ENCODE data around the gene NDUFA13. TPM values are rescaled to one million over a fixed set of nuclear protein-coding genes. Genes with fewer than 3 reads are reported as not detected.

NDUFA13 gene
- total RNA-seq, 1 experiment from 2014 or later, result 489 TPM

DNA sequence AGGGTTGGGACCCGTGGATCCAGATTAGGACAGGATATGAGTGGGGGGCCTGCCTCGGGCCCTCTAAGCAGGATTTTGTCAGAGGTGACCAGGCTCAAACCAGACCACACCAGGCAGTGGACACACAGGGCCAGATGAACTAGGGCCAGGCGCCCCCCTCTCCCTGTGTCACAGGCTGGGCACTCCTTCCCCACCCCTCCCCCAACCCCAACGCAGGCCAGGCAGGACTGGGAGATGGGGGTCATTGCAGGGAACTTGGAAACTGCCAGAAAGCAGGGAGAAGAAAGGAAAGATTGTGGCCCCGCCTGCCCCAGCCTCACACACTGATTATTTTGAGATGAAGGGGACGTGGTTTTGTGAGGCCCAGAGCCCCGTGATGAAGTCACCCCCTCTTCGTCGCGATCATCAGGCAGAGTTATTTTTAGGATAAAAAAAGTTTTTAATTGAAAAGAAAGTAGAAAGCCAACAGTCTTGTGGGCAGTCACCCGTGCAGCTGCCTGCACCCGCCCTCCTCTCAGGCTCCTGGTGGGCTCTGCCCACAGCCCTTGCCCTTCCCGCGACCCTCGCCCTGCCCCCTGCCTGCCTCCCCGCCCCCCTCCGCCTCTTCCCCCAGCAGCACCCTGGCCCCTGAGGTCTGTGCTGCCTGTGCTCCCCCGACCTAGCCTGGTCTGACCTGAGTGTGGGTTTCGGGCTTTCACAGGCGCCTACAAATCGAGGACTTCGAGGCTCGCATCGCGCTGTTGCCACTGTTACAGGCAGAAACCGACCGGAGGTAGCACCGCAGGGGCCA lies 10.8 kb downstream of the NDUFA13 start:
- no peaks in the 10 kb centered on the region for H3K27me3 Mint-ChIP-seq (ENCODE audit: low read depth)
- Histone ChIP-seq H3K18ac (ENCODE audit: insufficient read length, low read depth, low read length) (no peak overlapping the region), H3K9ac (ENCODE audit: extremely low read depth, insufficient read length, low read length) (no peak overlapping the region), H3K23ac (ENCODE audit: insufficient read length, low read depth, low read length) (no peak overlapping the region), H2BK15ac (ENCODE audit: low read depth, low read length) (no peak overlapping the region), H3K4me1 (ENCODE audit: insufficient read depth, low read length) (no peaks in the 10 kb centered on the region), H3K27me3 (ENCODE audit: insufficient read depth, low read length) (no peaks in the 10 kb centered on the region), H2AFZ (ENCODE audit: low read length) (no peak overlapping the region), H3K4ac (ENCODE audit: low read depth, low read length) (no peak overlapping the region), H2BK20ac (ENCODE audit: low read depth, low read length, poor library complexity, severe bottlenecking) (no peak overlapping the region), H4K91ac (ENCODE audit: insufficient read length, low read depth, low read length) (no peak overlapping the region), H2AK5ac (ENCODE audit: insufficient read length, low read length) (no peak overlapping the region), H3K79me1 (ENCODE audit: insufficient read depth, low read depth, low read length, poor library complexity, severe bottlenecking) (peaks cover 5% of the 10 kb centered on the region), H3K23me2 (ENCODE audit: insufficient read length, low read depth, low read length, poor library complexity, severe bottlenecking) (no peaks in the 10 kb centered on the region), H3K79me2 (ENCODE audit: insufficient read depth, low read length) (no peaks in the 10 kb centered on the region; the same call in 1 of the 2 replicates), H3K9me3 (ENCODE audit: control insufficient read depth, low read depth, low read length) (no peaks in the 10 kb centered on the region), H4K20me1 (ENCODE audit: control insufficient read depth, insufficient read depth, insufficient read length) (peaks cover 3% of the 10 kb centered on the region), H3K14ac (ENCODE audit: insufficient read depth, low read length) (no peak overlapping the region), H3K4me2 (ENCODE audit: insufficient read depth, insufficient read length, low read length) (no peak overlapping the region), H2BK12ac (ENCODE audit: insufficient read length, low read depth, low read length) (no peak overlapping the region), H3K27ac (ENCODE audit: insufficient read length, low read depth, low read length) (no peak overlapping the region), H3K56ac (ENCODE audit: insufficient read length, low read depth, low read length) (no peak overlapping the region), H3T11ph (ENCODE audit: low read length) (no peak overlapping the region), H4K5ac (ENCODE audit: insufficient read length, low read depth, low read length) (no peak overlapping the region), H2BK5ac (ENCODE audit: insufficient read length, low read length) (no peak overlapping the region), H4K8ac (replicated peaks; ENCODE audit: insufficient read length, low read depth, low read length) (no peak overlapping the region), H2BK120ac (ENCODE audit: low read depth, low read length, poor library complexity, severe bottlenecking) (no peak overlapping the region)
- H3K4me3 Mint-ChIP-seq, result no peak overlapping the region
- no peaks in the 10 kb centered on the region for H3K9me3 Mint-ChIP-seq
- H3K27ac Mint-ChIP-seq, result peak overlapping the region in 2 of 3 experiments; percentile 44 to 75; a peak in 2 of 7 replicates
- no CpG with 5 or more reads among the region's 28 CpGs for WGBS (ENCODE audit: extremely low coverage, insufficient read length, low lambda C conversion rate)
- TF ChIP-seq, protein P1, sequence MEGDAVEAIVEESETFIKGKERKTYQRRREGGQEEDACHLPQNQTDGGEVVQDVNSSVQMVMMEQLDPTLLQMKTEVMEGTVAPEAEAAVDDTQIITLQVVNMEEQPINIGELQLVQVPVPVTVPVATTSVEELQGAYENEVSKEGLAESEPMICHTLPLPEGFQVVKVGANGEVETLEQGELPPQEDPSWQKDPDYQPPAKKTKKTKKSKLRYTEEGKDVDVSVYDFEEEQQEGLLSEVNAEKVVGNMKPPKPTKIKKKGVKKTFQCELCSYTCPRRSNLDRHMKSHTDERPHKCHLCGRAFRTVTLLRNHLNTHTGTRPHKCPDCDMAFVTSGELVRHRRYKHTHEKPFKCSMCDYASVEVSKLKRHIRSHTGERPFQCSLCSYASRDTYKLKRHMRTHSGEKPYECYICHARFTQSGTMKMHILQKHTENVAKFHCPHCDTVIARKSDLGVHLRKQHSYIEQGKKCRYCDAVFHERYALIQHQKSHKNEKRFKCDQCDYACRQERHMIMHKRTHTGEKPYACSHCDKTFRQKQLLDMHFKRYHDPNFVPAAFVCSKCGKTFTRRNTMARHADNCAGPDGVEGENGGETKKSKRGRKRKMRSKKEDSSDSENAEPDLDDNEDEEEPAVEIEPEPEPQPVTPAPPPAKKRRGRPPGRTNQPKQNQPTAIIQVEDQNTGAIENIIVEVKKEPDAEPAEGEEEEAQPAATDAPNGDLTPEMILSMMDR (conservative IDR thresholded peaks at IDR 0.05), result no peak
- peaks cover 13 to 63% (median 47%) of the 10 kb centered on the region in 3 experiments; a peak in 6 of 7 replicates for H3K36me3 Mint-ChIP-seq (ENCODE audit: insufficient read depth in 1 of 3, low read depth in 3 of 3)
- peaks cover 8 to 27% of the 10 kb centered on the region in 2 experiments for H3K4me1 Mint-ChIP-seq
- DNase-seq, result no peak

Measured in H9 (cell line).